Measurements from ENCODE around the gene SNX30. TPM values are rescaled to one million over a fixed set of nuclear protein-coding genes. Genes with fewer than 3 reads are reported as not detected.

Gene SNX30
- polyA plus RNA-seq, 1 donor, result 22.4 TPM

GRCh38 chr9:112856200-112856599, 105.6 kb downstream of the SNX30 start:
- H3K36me3 ChIP-seq (ENCODE audit: control insufficient read depth, insufficient read depth, low read length), result peaks cover 31% of the 10 kb centered on the region
- 80% methylated on average over 1 of the region's 8 CpGs for WGBS (ENCODE audit: insufficient coverage, low lambda C conversion rate)
- no peaks in the 10 kb centered on the region for H3K9me3 ChIP-seq (ENCODE audit: control insufficient read depth, low read depth, low read length)
- no peak for DNase-seq
- no peak overlapping the region for H3K4me3 ChIP-seq (ENCODE audit: low read length)
- no peak overlapping the region for H3K27ac ChIP-seq (ENCODE audit: low read length)
- H3K27me3 ChIP-seq (ENCODE audit: control insufficient read depth, insufficient read depth, low read length), result no peaks in the 10 kb centered on the region
- no peaks in the 10 kb centered on the region for H3K4me1 ChIP-seq (ENCODE audit: control insufficient read depth, insufficient read depth, low read length)

- H3K9me3 ChIP-seq (ENCODE audit: control insufficient read depth, low read depth, low read length), result no peaks in the 10 kb centered on the region
- peaks cover 31% of the 10 kb centered on the region for H3K36me3 ChIP-seq (ENCODE audit: control insufficient read depth, insufficient read depth, low read length)
- H3K27me3 ChIP-seq (ENCODE audit: control insufficient read depth, insufficient read depth, low read length), result no peaks in the 10 kb centered on the region
- no peak overlapping the region for H3K27ac ChIP-seq (ENCODE audit: low read length)
- no peaks in the 10 kb centered on the region for H3K4me1 ChIP-seq (ENCODE audit: control insufficient read depth, insufficient read depth, low read length)
- WGBS (ENCODE audit: insufficient coverage, low lambda C conversion rate), result no CpG with 5 or more reads among the region's 14 CpGs
- DNase-seq, result no peak
- no peak overlapping the region for H3K4me3 ChIP-seq (ENCODE audit: low read length)
Observed at GRCh38 chr9:112856843-112857242, 106.3 kb downstream of the SNX30 start.

GRCh38 chr9:112858005-112858404, 107.4 kb downstream of the SNX30 start:
- H3K36me3 ChIP-seq (ENCODE audit: control insufficient read depth, insufficient read depth, low read length), result peaks cover 25% of the 10 kb centered on the region
- WGBS (ENCODE audit: insufficient coverage, low lambda C conversion rate), result no CpG with 5 or more reads among the region's 6 CpGs

GRCh38 chr9:112858625-112859147, 108.1 kb downstream of the SNX30 start:
- peaks cover 23% of the 10 kb centered on the region for H3K36me3 ChIP-seq (ENCODE audit: control insufficient read depth, insufficient read depth, low read length)
- H3K4me3 ChIP-seq (ENCODE audit: low read length), result no peak overlapping the region
- 55% methylated on average over 4 of the region's 6 CpGs for WGBS (ENCODE audit: insufficient coverage, low lambda C conversion rate)
- no peak for DNase-seq
- no peak overlapping the region for H3K27ac ChIP-seq (ENCODE audit: low read length)
- H3K27me3 ChIP-seq (ENCODE audit: control insufficient read depth, insufficient read depth, low read length), result no peaks in the 10 kb centered on the region
- H3K4me1 ChIP-seq (ENCODE audit: control insufficient read depth, insufficient read depth, low read length), result no peaks in the 10 kb centered on the region
- no peaks in the 10 kb centered on the region for H3K9me3 ChIP-seq (ENCODE audit: control insufficient read depth, low read depth, low read length)

More at GRCh38 chr9:112858005-112858404, 107.4 kb downstream of the SNX30 start:
- Histone ChIP-seq H3K27me3 (ENCODE audit: control insufficient read depth, insufficient read depth, low read length) (no peaks in the 10 kb centered on the region), H3K4me3 (ENCODE audit: low read length) (no peak overlapping the region), H3K9me3 (ENCODE audit: control insufficient read depth, low read depth, low read length) (no peaks in the 10 kb centered on the region), H3K4me1 (ENCODE audit: control insufficient read depth, insufficient read depth, low read length) (no peaks in the 10 kb centered on the region), H3K27ac (ENCODE audit: low read length) (no peak overlapping the region)
- DNase-seq, result no peak

- no peak overlapping the region for H3K27ac ChIP-seq (ENCODE audit: low read length)
- 100% methylated on average over 1 of the region's 1 CpG for WGBS (ENCODE audit: insufficient coverage, low lambda C conversion rate)
Observed at GRCh38 chr9:112860451-112860850, 109.9 kb downstream of the SNX30 start.

GRCh38 chr9:112861155-112861554, 110.6 kb downstream of the SNX30 start:
- no peak overlapping the region for H3K4me3 ChIP-seq (ENCODE audit: low read length)
- WGBS (ENCODE audit: insufficient coverage, low lambda C conversion rate), result no CpG with 5 or more reads among the region's 3 CpGs
- H3K27ac ChIP-seq (ENCODE audit: low read length), result no peak overlapping the region
- H3K36me3 ChIP-seq (ENCODE audit: control insufficient read depth, insufficient read depth, low read length), result peaks cover 27% of the 10 kb centered on the region
- no peaks in the 10 kb centered on the region for H3K27me3 ChIP-seq (ENCODE audit: control insufficient read depth, insufficient read depth, low read length)
- no peak for DNase-seq
- H3K9me3 ChIP-seq (ENCODE audit: control insufficient read depth, low read depth, low read length), result no peaks in the 10 kb centered on the region
- no peaks in the 10 kb centered on the region for H3K4me1 ChIP-seq (ENCODE audit: control insufficient read depth, insufficient read depth, low read length)

More at GRCh38 chr9:112860451-112860850, 109.9 kb downstream of the SNX30 start:
- no peak for DNase-seq
- H3K9me3 ChIP-seq (ENCODE audit: control insufficient read depth, low read depth, low read length), result no peaks in the 10 kb centered on the region
- H3K4me1 ChIP-seq (ENCODE audit: control insufficient read depth, insufficient read depth, low read length), result no peaks in the 10 kb centered on the region
- H3K4me3 ChIP-seq (ENCODE audit: low read length), result no peak overlapping the region
- no peaks in the 10 kb centered on the region for H3K27me3 ChIP-seq (ENCODE audit: control insufficient read depth, insufficient read depth, low read length)
- peaks cover 24% of the 10 kb centered on the region for H3K36me3 ChIP-seq (ENCODE audit: control insufficient read depth, insufficient read depth, low read length)

- Histone ChIP-seq H3K4me1 (ENCODE audit: control insufficient read depth, insufficient read depth, low read length) (no peaks in the 10 kb centered on the region), H3K27ac (ENCODE audit: low read length) (no peak overlapping the region), H3K36me3 (ENCODE audit: control insufficient read depth, insufficient read depth, low read length) (peaks cover 31% of the 10 kb centered on the region), H3K27me3 (ENCODE audit: control insufficient read depth, insufficient read depth, low read length) (no peaks in the 10 kb centered on the region), H3K9me3 (ENCODE audit: control insufficient read depth, low read depth, low read length) (peaks cover 4% of the 10 kb centered on the region), H3K4me3 (ENCODE audit: low read length) (no peak overlapping the region)
- DNase-seq, result no peak
- no CpG with 5 or more reads among the region's 19 CpGs for WGBS (ENCODE audit: insufficient coverage, low lambda C conversion rate)
Observed at GRCh38 chr9:112861638-112862555, 111.3 kb downstream of the SNX30 start.

GRCh38 chr9:112863214-112863613, 112.7 kb downstream of the SNX30 start:
- Histone ChIP-seq H3K36me3 (ENCODE audit: control insufficient read depth, insufficient read depth, low read length) (peaks cover 31% of the 10 kb centered on the region), H3K27ac (ENCODE audit: low read length) (no peak overlapping the region), H3K4me3 (ENCODE audit: low read length) (no peak overlapping the region), H3K27me3 (ENCODE audit: control insufficient read depth, insufficient read depth, low read length) (no peaks in the 10 kb centered on the region), H3K4me1 (ENCODE audit: control insufficient read depth, insufficient read depth, low read length) (peaks cover 4% of the 10 kb centered on the region), H3K9me3 (ENCODE audit: control insufficient read depth, low read depth, low read length) (peaks cover 4% of the 10 kb centered on the region)
- no CpG with 5 or more reads among the region's 4 CpGs for WGBS (ENCODE audit: insufficient coverage, low lambda C conversion rate)
- no peak for DNase-seq

GRCh38 chr9:112863746-112864145, 113.2 kb downstream of the SNX30 start:
- no peak overlapping the region for H3K4me3 ChIP-seq (ENCODE audit: low read length)
- no CpG with 5 or more reads among the region's 2 CpGs for WGBS (ENCODE audit: insufficient coverage, low lambda C conversion rate)
- no peak for DNase-seq
- no peaks in the 10 kb centered on the region for H3K27me3 ChIP-seq (ENCODE audit: control insufficient read depth, insufficient read depth, low read length)
- peaks cover 4% of the 10 kb centered on the region for H3K9me3 ChIP-seq (ENCODE audit: control insufficient read depth, low read depth, low read length)
- no peak overlapping the region for H3K27ac ChIP-seq (ENCODE audit: low read length)
- peaks cover 36% of the 10 kb centered on the region for H3K36me3 ChIP-seq (ENCODE audit: control insufficient read depth, insufficient read depth, low read length)
- H3K4me1 ChIP-seq (ENCODE audit: control insufficient read depth, insufficient read depth, low read length), result peaks cover 9% of the 10 kb centered on the region

- Histone ChIP-seq H3K36me3 (ENCODE audit: control insufficient read depth, insufficient read depth, low read length) (peaks cover 43% of the 10 kb centered on the region), H3K27me3 (ENCODE audit: control insufficient read depth, insufficient read depth, low read length) (no peaks in the 10 kb centered on the region), H3K4me3 (ENCODE audit: low read length) (no peak overlapping the region), H3K4me1 (ENCODE audit: control insufficient read depth, insufficient read depth, low read length) (peaks cover 9% of the 10 kb centered on the region), H3K9me3 (ENCODE audit: control insufficient read depth, low read depth, low read length) (peaks cover 4% of the 10 kb centered on the region), H3K27ac (ENCODE audit: low read length) (no peak overlapping the region)
- WGBS (ENCODE audit: insufficient coverage, low lambda C conversion rate), result no CpG with 5 or more reads among the region's 3 CpGs
- DNase-seq, result no peak
Observed at GRCh38 chr9:112864403-112864802, 113.8 kb downstream of the SNX30 start.

All from large intestine (tissue), 3 donors.